GM21529 (cell line): ENCODE measurements around the gene MRPL53.
"Not testable (repeated sequence)": the region's sequence is repeated elsewhere in the genome, so short reads cannot be mapped to it uniquely, and the experiment has no call there.

Experiments
- ATAC-seq: cut with Tn5 transposase; IDR thresholded peaks from one replicate; pipeline ENCODE4 v1.9.1; 2021; ENCODE audit not compliant: unreplicated experiment

MRPL53 gene

GRCh38 chr2:74482801-74483674 is 10.6 kb upstream of the MRPL53 start, which contains the start of the genes CCDC142 and TTC31:
TSS of gene CCDC142 (minus strand) at chr2:74482998. CDS start at chr2:74482837, 161 bp downstream.
TSS of gene TTC31 (plus strand) at chr2:74483081. CDS start at chr2:74483096, 15 bp downstream.
- ATAC-seq, result peak; percentile 91

GRCh38 chr2:74481961-74482800 is 9.7 kb upstream of the MRPL53 start:
- ATAC-seq, result peak; percentile 41

- no peak for ATAC-seq
Observed at GRCh38 chr2:74481431-74481830, 9.0 kb upstream of the MRPL53 start.

DNA sequence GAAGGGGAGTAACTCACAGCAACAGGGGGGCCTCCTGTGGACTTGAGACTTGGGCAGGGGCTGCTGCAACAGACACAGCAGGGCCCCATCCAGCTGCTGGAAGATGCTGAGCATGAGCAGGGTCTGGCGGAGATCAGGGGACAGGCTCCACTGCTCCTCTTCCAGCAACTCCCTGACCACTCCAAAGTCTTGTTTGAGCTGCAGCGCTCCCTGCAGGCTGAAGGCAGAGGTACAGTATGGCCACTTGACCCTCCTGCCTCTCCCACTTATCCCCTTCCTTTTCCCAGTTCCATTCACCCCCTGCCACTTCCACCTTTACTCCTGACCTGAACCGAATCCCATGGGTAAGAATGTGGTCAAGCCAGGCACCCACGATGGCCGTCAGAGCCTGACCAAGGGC is 2.4 kb upstream of the MRPL53 start:
- no peak for ATAC-seq

DNA sequence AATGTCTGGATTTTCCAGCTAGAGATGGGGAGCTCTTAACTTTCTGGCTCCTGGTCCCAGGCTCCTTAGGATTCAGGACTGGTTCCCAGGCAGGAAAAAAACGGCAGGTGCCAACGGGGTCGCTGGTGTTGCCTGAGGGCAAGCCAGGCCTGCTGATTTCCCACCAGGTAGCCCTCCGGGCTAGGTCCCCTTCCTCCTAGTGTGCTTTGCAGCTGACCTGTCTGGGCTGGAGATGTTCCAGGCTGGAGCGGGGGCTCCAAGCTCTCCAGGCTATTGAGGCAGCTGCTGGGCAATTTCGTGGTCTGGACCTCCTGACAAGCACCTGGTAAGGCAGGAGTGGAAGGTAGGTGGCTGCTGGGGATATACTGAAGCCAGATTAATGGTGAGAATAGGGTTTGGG is 2.0 kb upstream of the MRPL53 start:
- no peak for ATAC-seq

- no peak for ATAC-seq
Observed at GRCh38 chr2:74472945-74473258, 422 bp upstream of the MRPL53 start.

- ATAC-seq, result no peak
Observed at GRCh38 chr2:74471332-74472065, 981 bp downstream of the MRPL53 start.

DNA sequence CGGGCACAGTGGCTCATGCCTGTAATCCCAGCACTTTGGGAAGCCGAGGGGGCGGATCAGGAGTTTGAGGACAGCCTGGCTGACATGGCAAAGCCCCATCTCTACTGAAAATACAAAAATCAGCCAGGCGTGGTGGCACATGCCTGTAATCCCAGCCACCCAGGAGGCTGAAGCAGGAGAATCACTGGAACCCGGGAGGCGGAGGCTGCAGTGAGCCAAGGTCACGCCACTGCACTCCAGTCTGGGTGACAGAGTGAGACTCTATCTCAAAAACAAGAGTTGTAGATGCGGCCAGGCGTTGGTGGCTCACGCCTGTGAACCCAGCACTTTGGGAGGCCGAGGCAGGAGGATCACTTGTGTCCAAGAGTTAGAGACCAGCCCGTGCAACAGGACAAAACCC is 1.7 kb downstream of the MRPL53 start:
- not testable (repeated sequence) for ATAC-seq

DNA sequence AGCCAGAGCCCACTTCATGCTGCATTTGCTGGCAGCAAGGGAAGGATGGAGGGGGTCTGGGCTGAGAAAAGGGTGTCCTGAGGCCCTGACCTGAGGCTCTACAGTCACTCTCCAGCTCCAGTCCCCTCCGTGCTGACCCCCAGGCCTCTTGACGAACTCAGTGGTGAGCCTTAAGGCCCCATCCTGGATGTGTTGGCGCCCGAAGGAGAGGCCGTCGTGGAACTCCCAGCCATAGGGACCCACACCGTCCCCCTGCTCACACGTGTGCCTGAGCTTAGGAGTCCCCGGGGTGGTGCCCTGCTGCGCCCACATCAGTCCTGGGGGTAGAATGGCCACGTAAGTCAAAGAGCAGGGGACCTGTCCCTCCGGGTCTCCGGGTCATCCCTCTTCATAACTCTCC is 8.1 kb downstream of the MRPL53 start:
- peak; percentile 3 for ATAC-seq

DNA sequence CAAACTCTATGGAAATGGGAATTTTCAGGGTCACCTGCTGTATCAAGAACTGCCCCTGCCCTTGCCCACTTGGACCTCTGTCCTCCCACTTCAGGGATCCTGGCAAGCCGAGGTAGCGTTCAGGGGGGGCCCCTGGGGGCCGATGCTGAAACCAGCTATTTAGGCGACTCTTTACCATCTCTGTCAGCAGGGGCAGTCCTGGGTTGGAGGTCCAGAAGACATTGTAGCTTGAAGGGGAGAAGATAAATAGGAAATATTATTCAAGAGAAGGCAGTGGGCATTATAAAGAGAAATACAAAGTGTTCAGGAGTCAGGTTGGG is 9.7 kb downstream of the MRPL53 start:
- no peak for ATAC-seq

GRCh38 chr2:74462054-74462785 is 10.3 kb downstream of the MRPL53 start:
- no peak for ATAC-seq

- ATAC-seq, result no peak
Observed at GRCh38 chr2:74461187-74462053, 11.1 kb downstream of the MRPL53 start.

DNA sequence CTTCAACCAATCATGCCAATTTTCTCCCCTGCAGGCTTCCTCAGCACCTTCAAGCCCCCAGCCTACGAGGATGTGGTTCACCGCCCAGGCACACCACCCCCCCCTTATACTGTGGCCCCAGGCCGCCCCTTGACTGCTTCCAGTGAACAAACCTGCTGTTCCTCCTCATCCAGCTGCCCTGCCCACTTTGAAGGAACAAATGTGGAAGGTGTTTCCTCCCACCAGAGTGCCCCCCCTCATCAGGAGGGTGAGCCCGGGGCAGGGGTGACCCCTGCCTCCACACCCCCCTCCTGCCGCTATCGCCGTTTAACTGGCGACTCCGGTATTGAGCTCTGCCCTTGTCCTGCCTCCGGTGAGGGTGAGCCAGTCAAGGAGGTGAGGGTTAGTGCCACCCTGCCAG is 12.3 kb downstream of the MRPL53 start:
- ATAC-seq, result not testable (repeated sequence)

DNA sequence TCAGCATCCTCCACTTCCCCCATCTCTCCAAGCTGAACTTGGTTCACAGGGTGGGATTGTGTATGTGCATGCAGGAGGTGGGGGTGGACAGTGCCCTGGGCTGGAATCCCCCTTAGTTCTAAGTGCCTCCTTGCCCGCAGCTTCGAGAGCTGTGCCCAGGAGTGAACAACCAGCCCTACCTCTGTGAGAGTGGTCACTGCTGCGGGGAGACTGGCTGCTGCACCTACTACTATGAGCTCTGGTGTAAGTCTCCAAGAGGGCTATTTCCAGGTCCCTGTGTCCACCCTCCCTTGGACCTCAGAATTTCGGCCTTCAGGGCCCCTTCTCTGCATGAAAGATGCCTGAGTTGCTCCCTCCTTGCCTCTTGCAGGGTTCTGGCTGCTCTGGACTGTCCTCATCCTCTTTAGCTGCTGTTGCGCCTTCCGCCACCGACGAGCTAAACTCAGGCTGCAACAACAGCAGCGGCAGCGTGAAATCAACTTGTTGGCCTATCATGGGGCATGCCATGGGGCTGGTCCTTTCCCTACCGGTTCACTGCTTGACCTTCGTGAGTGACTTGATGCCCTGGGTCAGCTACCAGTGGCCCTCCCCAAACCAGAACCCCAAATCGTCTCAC is 12.9 kb downstream of the MRPL53 start:
- ATAC-seq, result not testable (repeated sequence)

DNA sequence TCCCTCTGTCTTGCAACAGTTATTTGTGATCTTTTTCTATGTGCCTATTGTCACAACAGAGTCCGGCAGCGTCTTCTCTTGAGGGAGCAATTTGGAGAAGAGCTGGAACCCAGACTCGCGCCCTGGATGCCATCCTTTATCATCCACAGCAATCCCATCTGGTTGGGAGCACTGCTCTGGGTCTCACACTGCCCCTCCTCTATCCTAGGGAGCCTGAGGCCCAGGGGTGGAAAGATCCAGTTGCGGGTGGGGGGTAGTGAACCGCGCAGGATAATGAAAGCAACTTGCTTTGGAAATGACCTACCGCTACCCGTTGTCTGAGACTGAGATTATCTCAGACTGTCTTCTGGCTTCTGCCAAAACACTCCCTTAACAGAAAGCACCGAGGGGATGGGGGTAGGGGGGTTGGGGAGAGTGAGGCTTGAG is 13.5 kb downstream of the MRPL53 start:
- ATAC-seq, result no peak

DNA sequence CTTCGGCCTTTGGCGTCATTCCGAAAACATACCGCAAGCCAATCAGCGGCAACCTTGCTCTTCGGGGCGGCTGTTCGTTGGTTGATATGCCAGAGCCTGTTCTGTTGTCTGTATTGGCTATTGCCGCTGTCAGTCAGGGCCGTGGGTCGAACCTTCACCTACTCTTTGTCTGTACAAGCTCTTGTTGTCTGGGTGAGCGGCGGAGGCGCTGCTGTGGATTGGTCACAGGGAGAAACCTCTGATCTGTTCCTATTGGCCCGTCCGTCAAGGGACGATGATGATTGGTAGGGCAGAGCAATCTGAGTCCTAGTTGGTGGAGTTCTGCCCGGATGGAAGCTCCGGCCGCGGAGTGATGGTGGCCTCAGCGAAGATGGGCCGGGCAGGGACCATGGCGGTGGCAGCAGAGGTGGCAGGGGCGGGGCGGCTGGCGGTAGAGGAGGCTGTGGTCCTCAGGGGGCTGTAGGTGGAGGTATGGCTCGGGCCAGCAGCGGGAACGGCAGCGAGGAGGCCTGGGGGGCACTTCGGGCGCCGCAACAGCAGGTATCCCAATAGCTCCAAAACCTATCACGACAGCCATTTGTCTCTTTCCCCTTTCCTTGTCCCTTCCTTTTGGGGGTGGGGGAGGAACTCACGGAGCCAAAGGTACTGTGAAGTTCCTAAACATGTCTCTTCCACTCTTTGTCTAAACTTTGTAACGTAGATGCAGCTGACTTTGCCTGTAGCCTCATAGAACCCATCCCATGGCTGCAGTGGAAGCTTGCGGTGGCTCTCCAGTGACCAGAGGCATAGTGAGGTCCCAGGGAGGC is 14.1 kb downstream of the MRPL53 start, which contains the start of gene WBP1:
Gene WBP1, plus strand, starts transcription at position 307 of the 806 bp plus-strand sequence. Its CDS starts 165 bp downstream, at position 472.
- ATAC-seq, result peak; percentile 80

DNA sequence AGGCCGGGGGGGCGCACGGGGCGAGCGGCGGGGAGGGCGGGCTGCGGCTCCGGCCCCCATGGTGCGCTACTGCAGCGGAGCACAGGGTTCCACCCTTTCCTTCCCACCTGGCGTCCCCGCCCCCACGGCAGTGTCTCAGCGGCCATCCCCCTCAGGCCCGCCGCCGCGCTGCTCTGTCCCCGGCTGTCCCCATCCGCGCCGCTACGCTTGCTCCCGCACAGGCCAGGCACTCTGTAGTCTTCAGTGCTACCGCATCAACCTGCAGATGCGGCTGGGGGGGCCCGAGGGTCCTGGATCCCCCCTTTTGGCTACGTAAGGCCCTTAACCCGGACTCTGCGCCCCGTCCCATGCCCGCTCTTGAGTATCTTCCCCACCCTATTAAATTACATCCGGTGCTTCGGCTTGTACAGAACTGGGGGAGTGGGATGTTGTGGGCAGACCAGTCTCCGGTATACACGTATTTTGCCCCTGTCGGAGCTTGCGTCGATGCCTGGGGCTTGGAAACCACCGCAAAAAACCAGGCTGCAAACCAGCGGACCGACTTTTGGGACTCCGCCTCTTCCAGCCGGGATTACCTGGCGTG is 14.8 kb downstream of the MRPL53 start:
- ATAC-seq, result peak; percentile 34

DNA sequence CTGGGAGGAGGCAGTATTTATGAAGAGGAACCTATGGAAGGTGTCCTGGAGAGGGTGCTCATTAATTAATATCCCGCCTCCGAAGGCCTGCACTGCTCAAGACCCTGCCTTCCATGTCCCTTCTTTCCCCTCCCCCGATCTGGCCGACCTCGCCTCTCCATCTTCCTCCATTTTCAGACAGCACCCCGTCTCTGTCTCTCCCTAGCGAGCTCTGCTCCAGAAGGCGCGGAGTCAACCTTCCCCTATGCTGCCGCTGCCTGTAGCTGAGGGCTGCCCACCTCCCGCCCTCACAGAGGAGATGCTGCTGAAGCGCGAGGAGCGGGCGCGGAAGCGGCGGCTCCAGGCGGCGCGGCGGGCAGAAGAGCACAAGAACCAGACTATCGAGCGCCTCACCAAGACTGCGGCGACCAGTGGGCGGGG is 15.3 kb downstream of the MRPL53 start:
- ATAC-seq, result no peak
